ENCODE results near the gene CCT6B. TPM values are rescaled to one million over a fixed set of nuclear protein-coding genes. Genes with fewer than 3 reads are reported as not detected.
"Not testable (repeated sequence)": the region's sequence is repeated elsewhere in the genome, so short reads cannot be mapped to it uniquely, and the experiment has no call there.

Gene CCT6B
- total and polyA plus RNA-seq, 9 of the 15 experiments (the other 6 are each of a cell fraction or from before 2014, with no cell fraction given): 0.25 to 0.91 (median 0.58) TPM

DNA sequence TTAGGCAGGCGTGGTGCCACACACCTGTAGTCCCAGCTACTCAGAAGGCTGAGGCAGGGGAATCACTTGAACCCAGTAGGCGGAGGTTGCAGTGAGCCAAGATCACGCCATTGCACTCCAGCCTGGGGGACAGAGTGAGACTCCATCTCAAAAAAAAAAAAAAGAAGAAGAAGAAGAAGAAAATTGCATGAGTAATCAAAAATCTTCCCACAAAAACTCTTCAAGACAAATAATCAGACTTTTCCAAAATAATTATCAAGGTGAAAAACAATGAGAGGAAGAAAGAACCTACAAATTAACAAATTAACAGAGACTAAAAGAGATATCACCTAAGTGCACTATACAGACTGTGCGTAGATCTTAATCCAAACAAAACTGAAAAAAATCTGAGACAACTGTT is 10.5 kb downstream of the CCT6B start:
- H3K36me3 ChIP-seq (ENCODE audit: control insufficient read depth, insufficient read depth, low read length); intact Hi-C loops (cut with micrococcal nuclease); H3K4me2 ChIP-seq (ENCODE audit: insufficient read depth, low read length); H3K27me3 ChIP-seq (ENCODE audit: control insufficient read depth in 2 of 2, insufficient read depth in 2 of 2, low read length in 2 of 2); BruUV-seq (replicated peaks); FAIRE-seq; H2AFZ ChIP-seq (ENCODE audit: low read depth, low read length); DNase-seq (ENCODE audit: extremely low read depth in 1 of 4, low spot score in 3 of 4); H3K4me3 ChIP-seq; H3K27ac ChIP-seq (ENCODE audit: extremely low read depth, low read depth, low read length); ATAC-seq; in situ Hi-C loops (cut with MboI); H3K79me2 ChIP-seq (ENCODE audit: control insufficient read depth, insufficient read depth, low read length); CTCF ChIA-PET (ENCODE audit: low intra/inter-chr PET ratio); H3K4me1 ChIP-seq (replicated peaks in 1 of 2; ENCODE audit: control insufficient read depth in 2 of 2, insufficient read depth in 2 of 2, low read length in 2 of 2); POLR2A ChIA-PET; H3K9ac ChIP-seq (ENCODE audit: insufficient read depth in 1 of 2, low read depth in 2 of 2, low read length in 2 of 2); H4K20me1 ChIP-seq (replicated peaks; ENCODE audit: control insufficient read depth, insufficient read depth, low read length); H3K9me1 ChIP-seq (ENCODE audit: control insufficient read depth, insufficient read depth, low read length); H3K9me3 ChIP-seq (replicated peaks; ENCODE audit: control insufficient read depth, insufficient read depth, low read depth, low read length): not testable (repeated sequence)
- TF ChIP-seq C11orf30 (IDR thresholded peaks at IDR 0.05; ENCODE audit: low read depth) (peak; percentile 32; the same call in 1 of the 2 replicates), ZNF316 (IDR thresholded peaks at IDR 0.05) (peak; percentile 81), MAFG (tag; conservative IDR thresholded peaks at IDR 0.05) (0 out of 2 replicates have a peak, but pooled peaks have one; percentile 27)
- 40% methylated on average over 4 of the region's 4 CpGs for WGBS (ENCODE audit: insufficient coverage, low coverage, missing lambda C conversion rate)

DNA sequence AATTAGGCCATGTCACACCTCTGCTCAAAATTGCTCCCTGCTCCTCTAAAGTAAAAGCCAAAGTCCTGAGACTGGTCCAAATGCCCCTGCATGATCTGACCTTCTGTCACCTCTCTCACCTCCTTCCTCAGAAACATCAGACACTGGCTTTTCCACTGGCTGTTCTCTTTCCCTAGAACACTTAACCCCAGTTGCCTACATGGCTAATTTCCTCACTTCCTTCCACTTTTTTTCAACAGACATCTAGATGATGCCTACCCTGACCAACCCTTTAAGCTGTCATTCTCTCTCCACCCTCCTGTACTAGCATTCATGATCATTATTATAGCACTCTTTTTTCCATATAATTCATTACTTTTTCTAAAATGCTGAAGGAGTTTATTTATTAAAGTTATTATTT is 31.0 kb downstream of the CCT6B start:
- in situ Hi-C loops (cut with MboI): no loop called here
- ChIA-PET POLR2A (interaction anchor here (0.8 kb wide), 1 partner anchor 8 kb away, joined by 4 read pairs; no protein-coding TSS in a partner anchor), CTCF (ENCODE audit: low intra/inter-chr PET ratio) (no interaction called here)
- Histone ChIP-seq H3K9me3 (replicated peaks; ENCODE audit: control insufficient read depth, insufficient read depth, low read depth, low read length) (no peaks in the 10 kb centered on the region), H3K4me1 (replicated peaks in 1 of 2; ENCODE audit: control insufficient read depth in 2 of 2, insufficient read depth in 2 of 2, low read length in 2 of 2) (no peaks in the 10 kb centered on the region), H3K4me3 (no peak overlapping the region), H3K79me2 (ENCODE audit: control insufficient read depth, insufficient read depth, low read length) (no peaks in the 10 kb centered on the region), H3K9ac (ENCODE audit: insufficient read depth in 1 of 2, low read depth in 2 of 2, low read length in 2 of 2) (no peak overlapping the region), H4K20me1 (replicated peaks; ENCODE audit: control insufficient read depth, insufficient read depth, low read length) (no peaks in the 10 kb centered on the region), H3K27me3 (ENCODE audit: control insufficient read depth in 2 of 2, insufficient read depth in 2 of 2, low read length in 2 of 2) (no peaks in the 10 kb centered on the region; a peak in 1 of 5 replicates), H2AFZ (ENCODE audit: low read depth, low read length) (no peak overlapping the region), H3K4me2 (ENCODE audit: insufficient read depth, low read length) (no peak overlapping the region), H3K36me3 (ENCODE audit: control insufficient read depth, insufficient read depth, low read length) (no peaks in the 10 kb centered on the region), H3K27ac (ENCODE audit: extremely low read depth, low read depth, low read length) (no peak overlapping the region), H3K9me1 (ENCODE audit: control insufficient read depth, insufficient read depth, low read length) (no peaks in the 10 kb centered on the region)
- FAIRE-seq: no peak
- no TSS peak for BruUV-seq (replicated peaks)
- TF ChIP-seq MCM2 (IDR thresholded peaks at IDR 0.05; ENCODE audit: low read depth) (no peak), ZNF609 (CRISPR knock-in tag; IDR thresholded peaks at IDR 0.05; ENCODE audit: borderline replicate concordance) (no peak)
- intact Hi-C loops (cut with micrococcal nuclease): no loop called here
- no peak for DNase-seq (ENCODE audit: extremely low read depth in 1 of 4, low spot score in 3 of 4)
- no peak for ATAC-seq
